Epithelial cell of proximal tubule (primary cell): ENCODE data around the gene KMT2E. TPM values are rescaled to one million over a fixed set of nuclear protein-coding genes. Genes with fewer than 3 reads are reported as not detected.

ENCODE experiments used
- DNase-seq: peaks from one replicate; pipeline ENCODE4 v3.0.0-alpha.2; 2011; ENCODE audit warnings: low read depth
- H3K4me3 ChIP-seq: 2 replicates; pipeline ENCODE4 v1.5.1; 2011; ENCODE audit warnings: low read depth, mild to moderate bottlenecking, low read length
- total RNA-seq: library from RNA; depleted of rRNA; stranded (reverse); fragments of >200 nt; gene quantifications from 2 replicates; pipeline ENCODE4 v1.2.3, GENCODE V29; 2015
- TF ChIP-seq, protein P1 (sequence below): conservative IDR thresholded peaks from 2 replicates; pipeline ENCODE4 v1.5.1; 2012; ENCODE audit warnings: low read depth, mild to moderate bottlenecking, low read length

The KMT2E gene
- total RNA-seq, 1 donor from 2014 or later, result 46.4 TPM

DNA sequence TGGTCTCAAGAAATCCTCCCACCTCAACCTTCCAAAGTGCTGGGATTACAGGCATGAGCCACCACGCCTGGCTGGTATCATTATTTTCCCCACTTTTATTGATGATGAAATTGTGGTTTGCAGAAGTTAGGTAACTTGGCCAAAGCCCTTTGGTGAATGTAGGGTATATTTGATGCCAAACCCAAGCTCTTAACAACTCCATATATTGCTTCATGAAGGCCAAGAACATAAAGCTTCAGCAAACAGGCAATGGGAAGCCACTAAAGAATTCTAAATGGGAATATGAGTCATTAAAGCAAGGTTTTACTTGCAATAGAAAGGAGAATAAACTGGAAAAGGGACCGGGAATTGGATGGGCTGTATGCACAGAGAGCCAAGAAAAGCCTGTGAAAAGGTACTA lies 142.7 kb downstream of the KMT2E start:
- no peak for DNase-seq
- TF ChIP-seq, protein P1, sequence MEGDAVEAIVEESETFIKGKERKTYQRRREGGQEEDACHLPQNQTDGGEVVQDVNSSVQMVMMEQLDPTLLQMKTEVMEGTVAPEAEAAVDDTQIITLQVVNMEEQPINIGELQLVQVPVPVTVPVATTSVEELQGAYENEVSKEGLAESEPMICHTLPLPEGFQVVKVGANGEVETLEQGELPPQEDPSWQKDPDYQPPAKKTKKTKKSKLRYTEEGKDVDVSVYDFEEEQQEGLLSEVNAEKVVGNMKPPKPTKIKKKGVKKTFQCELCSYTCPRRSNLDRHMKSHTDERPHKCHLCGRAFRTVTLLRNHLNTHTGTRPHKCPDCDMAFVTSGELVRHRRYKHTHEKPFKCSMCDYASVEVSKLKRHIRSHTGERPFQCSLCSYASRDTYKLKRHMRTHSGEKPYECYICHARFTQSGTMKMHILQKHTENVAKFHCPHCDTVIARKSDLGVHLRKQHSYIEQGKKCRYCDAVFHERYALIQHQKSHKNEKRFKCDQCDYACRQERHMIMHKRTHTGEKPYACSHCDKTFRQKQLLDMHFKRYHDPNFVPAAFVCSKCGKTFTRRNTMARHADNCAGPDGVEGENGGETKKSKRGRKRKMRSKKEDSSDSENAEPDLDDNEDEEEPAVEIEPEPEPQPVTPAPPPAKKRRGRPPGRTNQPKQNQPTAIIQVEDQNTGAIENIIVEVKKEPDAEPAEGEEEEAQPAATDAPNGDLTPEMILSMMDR, result no peak

DNA sequence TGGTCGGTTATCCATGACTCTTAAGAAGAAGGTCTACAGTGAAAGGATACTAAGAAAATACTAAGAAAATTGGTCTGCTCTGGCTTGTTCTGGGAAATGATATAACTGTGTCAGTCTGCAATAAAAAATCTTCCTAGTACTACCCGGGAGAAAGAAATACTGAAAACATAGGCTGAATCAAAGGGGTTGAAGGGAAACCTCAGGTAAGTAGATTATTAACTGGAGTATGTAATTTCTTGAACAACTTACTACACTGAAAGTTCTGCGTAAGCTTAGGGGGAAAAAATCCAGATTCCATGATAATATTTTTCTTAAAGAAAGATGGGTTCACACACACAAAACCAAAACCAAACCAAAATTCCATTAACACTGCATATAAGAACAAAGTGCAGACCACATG lies 143.3 kb downstream of the KMT2E start:
- DNase-seq, result no peak
- TF ChIP-seq, protein P1, result no peak
- H3K4me3 ChIP-seq, result no peak overlapping the region

More for the DNA sequence above, 142.7 kb downstream of the KMT2E start:
- no peak overlapping the region for H3K4me3 ChIP-seq

DNA sequence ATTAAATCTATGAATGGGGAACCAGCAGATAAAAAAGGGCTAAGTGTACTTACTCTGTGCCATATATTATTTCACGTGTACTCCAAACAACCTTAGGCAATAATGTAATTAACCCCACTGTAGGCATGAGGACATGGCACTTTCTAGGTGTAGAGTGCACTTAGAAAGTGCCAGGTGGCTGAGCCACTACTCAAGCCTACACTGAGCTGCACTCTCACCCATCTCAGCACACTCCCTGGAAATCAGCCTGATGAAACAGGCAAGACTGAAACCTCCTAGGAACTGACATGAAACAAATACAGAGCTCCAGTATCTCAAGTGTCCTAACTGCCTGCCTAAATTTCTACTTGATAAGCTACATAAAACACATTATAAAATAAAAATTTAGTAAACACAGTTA lies 147.4 kb downstream of the KMT2E start:
- TF ChIP-seq, protein P1, result no peak
- no peak for DNase-seq
- H3K4me3 ChIP-seq, result no peak overlapping the region
